ENCODE results near the gene CABCOCO1.

- TF ChIP-seq CTCF (IDR thresholded peaks at IDR 0.05) (no peak), POLR2A (IDR thresholded peaks at IDR 0.05) (no peak)
Observed at GRCh38 chr10:61664985-61665384, 2.3 kb downstream of the CABCOCO1 start.

Measured in thyroid gland (tissue), 4 donors.